GM19099 (cell line): ENCODE measurements around the gene ARL8B.

Experiments used
- POLR2A ChIP-seq: IDR thresholded peaks from 3 replicates; pipeline ENCODE4 v1.6.1; 2011; ENCODE audit warnings: low read depth; ENCODE audit not compliant: insufficient read length; ENCODE audit errors: extremely low read depth

Gene ARL8B

GRCh38 chr3:5102532-5102931, 19.6 kb upstream of the ARL8B start:
- no peak for TF ChIP-seq POLR2A

- TF ChIP-seq POLR2A = no peak
Observed at GRCh38 chr3:5103743-5104142, 18.3 kb upstream of the ARL8B start.

GRCh38 chr3:5105050-5105449, 17.0 kb upstream of the ARL8B start:
- TF ChIP-seq POLR2A = no peak

- no peak for TF ChIP-seq POLR2A
Observed at GRCh38 chr3:5110337-5110736, 11.8 kb upstream of the ARL8B start.

GRCh38 chr3:5112043-5112442, 10.0 kb upstream of the ARL8B start:
- TF ChIP-seq POLR2A = no peak

GRCh38 chr3:5115506-5116162, 6.5 kb upstream of the ARL8B start:
- no peak for TF ChIP-seq POLR2A

GRCh38 chr3:5116538-5116937, 5.6 kb upstream of the ARL8B start:
- TF ChIP-seq POLR2A = no peak

GRCh38 chr3:5120446-5120845, 1.6 kb upstream of the ARL8B start:
- no peak for TF ChIP-seq POLR2A

- TF ChIP-seq POLR2A = no peak
Observed at GRCh38 chr3:5122741-5123706, 932 bp downstream of the ARL8B start.

GRCh38 chr3:5123937-5124336, 1.8 kb downstream of the ARL8B start:
- TF ChIP-seq POLR2A = no peak

GRCh38 chr3:5126586-5126985, 4.5 kb downstream of the ARL8B start:
- TF ChIP-seq POLR2A = no peak

- no peak for TF ChIP-seq POLR2A
Observed at GRCh38 chr3:5128849-5129248, 6.8 kb downstream of the ARL8B start.

GRCh38 chr3:5133239-5134018, 11.3 kb downstream of the ARL8B start:
- TF ChIP-seq POLR2A = no peak

- TF ChIP-seq POLR2A = no peak
Observed at GRCh38 chr3:5134019-5134391, 11.9 kb downstream of the ARL8B start.

- no peak for TF ChIP-seq POLR2A
Observed at GRCh38 chr3:5134499-5134898, 12.4 kb downstream of the ARL8B start.

GRCh38 chr3:5136211-5136918, 14.3 kb downstream of the ARL8B start:
- TF ChIP-seq POLR2A = no peak
